ENCODE measurements around the gene RANBP10.

The RANBP10 gene
- long read RNA-seq, full-length matches to known transcripts = 18 of 63 reads
- long read RNA-seq, partial matches to known transcripts = 10 of 63 reads
- long read RNA-seq, other reads (novel, unspliced or antisense) = 35 of 63 reads

GRCh38 chr16:67806428-67807147, at the start of gene RANBP10, which contains the start of gene TSNAXIP1:
Gene RANBP10 (minus strand): TSS chr16:67806560. CDS start chr16:67806536, 24 bp downstream.
Gene TSNAXIP1 (plus strand): TSS chr16:67806889. CDS start chr16:67807150, 261 bp downstream.
- DNase-seq (ENCODE audit: low read depth in 1 of 2, low spot score in 1 of 2) = peak; percentile 99
- TF ChIP-seq SPI1 (IDR thresholded peaks at IDR 0.05; ENCODE audit: borderline replicate concordance, low read depth) (peak; percentile 75), CTCF (IDR thresholded peaks at IDR 0.05; ENCODE audit: insufficient read depth, low read length) (no peak), POLR2AphosphoS5 (IDR thresholded peaks at IDR 0.05; ENCODE audit: low read depth) (peak; percentile 68; the same call in 1 of the 2 replicates), GABPA (IDR thresholded peaks at IDR 0.05; ENCODE audit: low read depth) (0 out of 2 replicates have a peak, but pooled peaks have one; percentile 29), REST (IDR thresholded peaks at IDR 0.05; ENCODE audit: insufficient replicate concordance, low read depth) (peak; percentile 77)
- Histone ChIP-seq H3K27me3 (ENCODE audit: insufficient read depth, poor library complexity, severe bottlenecking) (no peaks in the 10 kb centered on the region), H3K27ac (replicated peaks) (peak within 1 kb of the TSS; percentile 80), H3K4me3 (replicated peaks; ENCODE audit: insufficient read depth, low read length) (peak within 1 kb of the TSS; percentile 80)

GRCh38 chr16:67855789-67856188, 49.4 kb upstream of the RANBP10 start:
- Histone ChIP-seq H3K27ac (replicated peaks) (no peak overlapping the region), H3K27me3 (ENCODE audit: insufficient read depth, poor library complexity, severe bottlenecking) (no peaks in the 10 kb centered on the region), H3K4me3 (replicated peaks; ENCODE audit: insufficient read depth, low read length) (no peak overlapping the region)
- TF ChIP-seq POLR2AphosphoS5 (IDR thresholded peaks at IDR 0.05; ENCODE audit: low read depth) (no peak), GABPA (IDR thresholded peaks at IDR 0.05; ENCODE audit: low read depth) (no peak), CTCF (IDR thresholded peaks at IDR 0.05; ENCODE audit: insufficient read depth, low read length) (no peak), REST (IDR thresholded peaks at IDR 0.05; ENCODE audit: insufficient replicate concordance, low read depth) (no peak), SPI1 (IDR thresholded peaks at IDR 0.05; ENCODE audit: borderline replicate concordance, low read depth) (no peak)
- DNase-seq (ENCODE audit: low read depth in 1 of 2, low spot score in 1 of 2) = no peak

GRCh38 chr16:67853670-67854069, 47.3 kb upstream of the RANBP10 start:
- Histone ChIP-seq H3K27ac (replicated peaks) (no peak overlapping the region), H3K4me3 (replicated peaks; ENCODE audit: insufficient read depth, low read length) (no peak overlapping the region)

More at GRCh38 chr16:67853670-67854069, 47.3 kb upstream of the RANBP10 start:
- H3K27me3 ChIP-seq (ENCODE audit: insufficient read depth, poor library complexity, severe bottlenecking) = no peaks in the 10 kb centered on the region
- no peak for DNase-seq (ENCODE audit: low read depth in 1 of 2, low spot score in 1 of 2)
- no peak for TF ChIP-seq GABPA (IDR thresholded peaks at IDR 0.05; ENCODE audit: low read depth)
- TF ChIP-seq SPI1 (IDR thresholded peaks at IDR 0.05; ENCODE audit: borderline replicate concordance, low read depth) = no peak
- no peak for TF ChIP-seq POLR2AphosphoS5 (IDR thresholded peaks at IDR 0.05; ENCODE audit: low read depth)
- TF ChIP-seq REST (IDR thresholded peaks at IDR 0.05; ENCODE audit: insufficient replicate concordance, low read depth) = no peak
- TF ChIP-seq CTCF (IDR thresholded peaks at IDR 0.05; ENCODE audit: insufficient read depth, low read length) = no peak

Measured in HL-60 (cell line).